Upper lobe of left lung (tissue), 6 donors: Measurements from ENCODE around the gene FIBP. TPM values are rescaled to one million over a fixed set of nuclear protein-coding genes. Genes with fewer than 3 reads are reported as not detected.

Experiments used
- ATAC-seq, 2 donors: fragments of 200-7000 bp; cut with Tn5 transposase; one replicate each; pipeline ENCODE4 v1.9.1; 2022; ENCODE audit warnings: mild to moderate bottlenecking in 2 of 2, moderate library complexity in 2 of 2; ENCODE audit not compliant: low FRiP score in 2 of 2
- DNase-seq, 2 donors: peaks; one replicate each; pipeline ENCODE4 v3.0.0-alpha.2; 2019 to 2020
- H3K27ac ChIP-seq, 4 donors: fragments of 200-600 bp; sonication (generic); one replicate each; pipeline ENCODE4 v1.5.1; 2016 to 2019
- H3K27me3 ChIP-seq, 4 donors: fragments of 200-600 bp; sonication (generic); one replicate each; pipeline ENCODE4 v1.5.1; 2017 to 2019
- H3K36me3 ChIP-seq, 4 donors: fragments of 200-600 bp; sonication (generic); one replicate each; pipeline ENCODE4 v1.5.1; 2016 to 2019
- H3K4me1 ChIP-seq, 4 donors: fragments of 200-600 bp; sonication (generic); one replicate each; pipeline ENCODE4 v1.5.1; 2018 to 2019
- H3K4me3 ChIP-seq, 4 donors: fragments of 200-600 bp; sonication (generic); one replicate each; pipeline ENCODE4 v1.5.1; 2017 to 2019; ENCODE audit warnings: mild to moderate bottlenecking in 2 of 4, moderate library complexity in 1 of 4
- H3K9me3 ChIP-seq, 4 donors: fragments of 200-600 bp; sonication (generic); one replicate each; pipeline ENCODE4 v1.5.1; 2018 to 2019
- CTCF ChIP-seq, 6 experiments: fragments of 450-650 bp in 4 of 6; fragments of 200-600 bp in 2 of 6; sonication (generic) in 2 of 6; IDR thresholded peaks; one replicate each; pipeline ENCODE4 v1.5.1; 2016 to 2019; ENCODE audit warnings: antibody characterized with exemption in 6 of 6
- EP300 ChIP-seq, 4 donors: sonication (generic); formaldehyde crosslinking; IDR thresholded peaks; one replicate each; pipeline ENCODE4 v1.5.1; 2017; ENCODE audit warnings: antibody characterized with exemption in 4 of 4, control low read depth in 2 of 4
- POLR2A ChIP-seq, 4 donors: fragments of 450-650 bp; IDR thresholded peaks; one replicate each; pipeline ENCODE4 v1.5.1; 2016 to 2017; ENCODE audit warnings: antibody characterized with exemption in 4 of 4, mild to moderate bottlenecking in 2 of 4
- POLR2AphosphoS5 ChIP-seq, 2 donors: sonication (generic); formaldehyde crosslinking; IDR thresholded peaks; one replicate each; pipeline ENCODE4 v1.5.1; 2017; ENCODE audit warnings: antibody characterized with exemption in 2 of 2
- WGBS, 2 donors: methylation state at CpG; one replicate each; pipeline ENCODE4 v1.1.5; 2017 to 2018; 5-methylcytosine and 5-hydroxymethylcytosine counted together
- total RNA-seq, 6 donors: library from RNA; depleted of rRNA in 4 of 6; stranded (reverse); fragments of >200 nt in 4 of 6; gene quantifications; one replicate each; pipeline versions ENCODE4 v1.1.0 to v1.2.1, GENCODE V29; 2016 to 2021
- donor health status: DM: no; HTN: no; CAD: no; lungs with moderate emphysema.
- donor health status: DM: no; HTN: yes; CAD: no; lungs with severe emphysema.

Gene FIBP
- total RNA-seq, 6 donors from 2014 or later, result 46.8 to 77.7 (median 57.0) TPM

- ATAC-seq (peak; percentile 69 to 74), DNase-seq (peak; percentile 90 to 95)
- Histone ChIP-seq H3K4me1 (peaks cover 29 to 60% (median 42%) of the 10 kb centered on the region in 4 donors), H3K27me3 (no peaks in the 10 kb centered on the region), H3K9me3 (no peaks in the 10 kb centered on the region), H3K4me3 (peak overlapping the region; percentile 66 to 98 (median 84)), H3K27ac (peak overlapping the region; percentile 90 to 99 (median 96)), H3K36me3 (peaks cover 19 to 49% (median 43%) of the 10 kb centered on the region in 4 donors)
- 2 to 8% methylated on average over 10 to 49 of the region's 57 CpGs for WGBS, 2 donors
- TF ChIP-seq POLR2A (IDR thresholded peaks at IDR 0.05), result peak in 3 of 4 donors; percentile 18 to 80 (median 52)
- peak; percentile 83 to 88 for TF ChIP-seq POLR2AphosphoS5 (IDR thresholded peaks at IDR 0.05)
- TF ChIP-seq EP300 (IDR thresholded peaks at IDR 0.05), result peak in 2 of 4 donors; percentile 13 to 61
- peak in 1 of 6 experiments; percentile 16 for TF ChIP-seq CTCF (IDR thresholded peaks at IDR 0.05)
Measured at GRCh38 chr11:65856689-65857499, 31.4 kb downstream of the FIBP start.

GRCh38 chr11:65855927-65856363, 32.3 kb downstream of the FIBP start:
- Histone ChIP-seq H3K9me3 (peaks cover 0 to 7% (median 0%) of the 10 kb centered on the region in 4 donors), H3K4me3 (peak overlapping the region in 2 of 4 donors; percentile 66 to 77), H3K27me3 (no peaks in the 10 kb centered on the region), H3K36me3 (peaks cover 19 to 58% (median 51%) of the 10 kb centered on the region in 4 donors), H3K27ac (peak overlapping the region in 2 of 4 donors; percentile 90 to 94), H3K4me1 (peaks cover 19 to 51% (median 32%) of the 10 kb centered on the region in 4 donors)
- WGBS, 2 donors, result 86 to 90% methylated on average over 15 of the region's 15 CpGs
- DNase-seq (no peak), ATAC-seq (no peak)
- TF ChIP-seq CTCF (IDR thresholded peaks at IDR 0.05) (no peak), POLR2AphosphoS5 (IDR thresholded peaks at IDR 0.05) (no peak), POLR2A (IDR thresholded peaks at IDR 0.05) (no peak), EP300 (IDR thresholded peaks at IDR 0.05) (no peak)

GRCh38 chr11:65854852-65855837, 33.1 kb downstream of the FIBP start:
- TF ChIP-seq POLR2AphosphoS5 (IDR thresholded peaks at IDR 0.05) (no peak), EP300 (IDR thresholded peaks at IDR 0.05) (no peak), CTCF (IDR thresholded peaks at IDR 0.05) (no peak), POLR2A (IDR thresholded peaks at IDR 0.05) (no peak)
- 88 to 92% methylated on average over 14 to 15 of the region's 15 CpGs for WGBS, 2 donors
- no peak for ATAC-seq
- peak overlapping the region in 1 of 4 donors; percentile 66 for H3K4me3 ChIP-seq
- peaks cover 19 to 62% (median 52%) of the 10 kb centered on the region in 4 donors for H3K36me3 ChIP-seq
- H3K27ac ChIP-seq, result no peak overlapping the region
- no peak for DNase-seq
- H3K9me3 ChIP-seq, result peaks cover 0 to 7% (median 0%) of the 10 kb centered on the region in 4 donors
- H3K4me1 ChIP-seq, result peaks cover 19 to 49% (median 32%) of the 10 kb centered on the region in 4 donors
- no peaks in the 10 kb centered on the region for H3K27me3 ChIP-seq

- Histone ChIP-seq H3K4me1 (peaks cover 19 to 42% (median 25%) of the 10 kb centered on the region in 4 donors), H3K4me3 (no peak overlapping the region), H3K9me3 (peaks cover 0 to 7% (median 0%) of the 10 kb centered on the region in 4 donors), H3K27ac (no peak overlapping the region), H3K27me3 (no peaks in the 10 kb centered on the region), H3K36me3 (peaks cover 19 to 62% (median 52%) of the 10 kb centered on the region in 4 donors)
- 92 to 100% methylated on average over 1 to 4 of the region's 4 CpGs for WGBS, 2 donors
- no peak for TF ChIP-seq POLR2A (IDR thresholded peaks at IDR 0.05)
- TF ChIP-seq CTCF (IDR thresholded peaks at IDR 0.05), result no peak
- TF ChIP-seq EP300 (IDR thresholded peaks at IDR 0.05), result no peak
- TF ChIP-seq POLR2AphosphoS5 (IDR thresholded peaks at IDR 0.05), result no peak
- DNase-seq, result no peak
- no peak for ATAC-seq
Measured at GRCh38 chr11:65854161-65854592, 34.1 kb downstream of the FIBP start.
